PC-9 (cell line): Measurements from ENCODE around the gene KBTBD12.

ENCODE experiments used
- EZH2 ChIP-seq: fragments of 200-600 bp; sonication (generic); IDR thresholded peaks from 2 replicates; pipeline ENCODE4 v1.8.0; 2017; ENCODE audit warnings: antibody characterized with exemption, low read depth
- TF ChIP-seq, protein P1 (sequence below): fragments of 200-600 bp; sonication (generic); conservative IDR thresholded peaks from 2 replicates; pipeline ENCODE4 v1.6.1; 2017; ENCODE audit warnings: mixed run types, antibody characterized with exemption, mild to moderate bottlenecking, moderate library complexity

DNA sequence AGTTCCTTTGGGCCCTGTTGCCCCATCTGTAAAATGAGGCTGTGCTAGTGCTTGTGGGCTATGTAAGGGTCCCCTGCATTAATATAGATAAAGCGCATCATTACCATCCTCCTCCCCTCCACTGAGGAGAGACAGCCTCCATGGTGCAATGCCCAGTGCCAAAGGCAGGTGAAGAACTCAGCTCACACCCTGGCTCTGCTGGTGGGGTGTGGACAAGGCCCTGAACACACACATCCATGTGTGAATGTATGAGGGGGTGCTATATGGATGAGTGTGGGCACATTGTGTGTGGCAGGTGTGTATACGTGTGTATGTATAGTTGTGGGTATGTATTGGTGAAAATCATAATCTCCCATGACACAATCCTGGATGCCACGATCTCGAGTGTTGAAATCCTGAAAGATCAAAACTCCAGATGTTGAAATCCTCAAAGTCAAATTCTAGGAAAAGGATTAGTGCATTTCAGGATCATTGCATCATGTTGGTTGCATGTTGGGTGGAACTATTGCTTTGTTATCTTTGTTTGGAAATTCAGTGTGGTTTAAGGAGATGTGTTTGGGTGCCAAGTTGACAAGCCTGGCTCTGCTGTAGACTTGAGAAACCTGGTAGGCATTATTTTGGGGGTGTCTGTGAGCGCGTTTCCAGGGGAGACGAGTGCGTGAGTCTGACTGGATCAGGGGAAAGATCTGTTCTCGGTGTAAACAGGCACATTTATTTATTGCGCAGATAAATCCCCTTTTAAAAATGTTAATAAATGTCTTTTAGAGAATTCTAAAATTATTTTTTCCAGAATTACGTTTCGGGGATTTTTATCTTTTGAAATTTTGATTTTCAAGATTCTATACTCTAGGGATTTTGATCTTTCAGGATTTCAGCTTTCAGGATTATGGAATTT is 95.2 kb downstream of the KBTBD12 start:
- TF ChIP-seq, protein P1, sequence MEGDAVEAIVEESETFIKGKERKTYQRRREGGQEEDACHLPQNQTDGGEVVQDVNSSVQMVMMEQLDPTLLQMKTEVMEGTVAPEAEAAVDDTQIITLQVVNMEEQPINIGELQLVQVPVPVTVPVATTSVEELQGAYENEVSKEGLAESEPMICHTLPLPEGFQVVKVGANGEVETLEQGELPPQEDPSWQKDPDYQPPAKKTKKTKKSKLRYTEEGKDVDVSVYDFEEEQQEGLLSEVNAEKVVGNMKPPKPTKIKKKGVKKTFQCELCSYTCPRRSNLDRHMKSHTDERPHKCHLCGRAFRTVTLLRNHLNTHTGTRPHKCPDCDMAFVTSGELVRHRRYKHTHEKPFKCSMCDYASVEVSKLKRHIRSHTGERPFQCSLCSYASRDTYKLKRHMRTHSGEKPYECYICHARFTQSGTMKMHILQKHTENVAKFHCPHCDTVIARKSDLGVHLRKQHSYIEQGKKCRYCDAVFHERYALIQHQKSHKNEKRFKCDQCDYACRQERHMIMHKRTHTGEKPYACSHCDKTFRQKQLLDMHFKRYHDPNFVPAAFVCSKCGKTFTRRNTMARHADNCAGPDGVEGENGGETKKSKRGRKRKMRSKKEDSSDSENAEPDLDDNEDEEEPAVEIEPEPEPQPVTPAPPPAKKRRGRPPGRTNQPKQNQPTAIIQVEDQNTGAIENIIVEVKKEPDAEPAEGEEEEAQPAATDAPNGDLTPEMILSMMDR, result no peak
- no peak for TF ChIP-seq EZH2
